GM21737 (cell line): Measurements from ENCODE around the gene PEAR1.

ENCODE experiments used
- ATAC-seq: cut with Tn5 transposase; IDR thresholded peaks from one replicate; pipeline ENCODE4 v1.9.1; 2021; ENCODE audit warnings: mild to moderate bottlenecking, moderate library complexity; ENCODE audit not compliant: unreplicated experiment

PEAR1 gene

DNA sequence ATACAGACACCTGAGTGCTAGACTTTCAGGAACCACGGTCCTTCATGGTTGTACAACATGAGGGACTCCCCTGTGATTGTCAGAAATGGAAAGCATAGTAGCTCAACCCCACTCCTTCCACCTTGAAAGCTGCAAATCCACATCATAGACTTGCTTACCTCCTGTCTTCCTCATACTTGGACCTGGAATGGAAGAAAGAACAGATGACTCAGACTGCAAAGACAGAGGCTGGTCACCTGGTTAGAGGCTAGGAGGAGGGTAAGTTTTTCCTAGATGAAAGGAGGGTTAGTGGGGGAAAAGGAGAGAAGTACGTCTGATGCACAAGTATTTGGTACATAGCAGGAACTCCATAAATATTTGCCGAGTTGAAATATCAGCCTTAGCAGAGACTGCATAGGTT is 64.1 kb downstream of the PEAR1 start:
- ATAC-seq: no peak

DNA sequence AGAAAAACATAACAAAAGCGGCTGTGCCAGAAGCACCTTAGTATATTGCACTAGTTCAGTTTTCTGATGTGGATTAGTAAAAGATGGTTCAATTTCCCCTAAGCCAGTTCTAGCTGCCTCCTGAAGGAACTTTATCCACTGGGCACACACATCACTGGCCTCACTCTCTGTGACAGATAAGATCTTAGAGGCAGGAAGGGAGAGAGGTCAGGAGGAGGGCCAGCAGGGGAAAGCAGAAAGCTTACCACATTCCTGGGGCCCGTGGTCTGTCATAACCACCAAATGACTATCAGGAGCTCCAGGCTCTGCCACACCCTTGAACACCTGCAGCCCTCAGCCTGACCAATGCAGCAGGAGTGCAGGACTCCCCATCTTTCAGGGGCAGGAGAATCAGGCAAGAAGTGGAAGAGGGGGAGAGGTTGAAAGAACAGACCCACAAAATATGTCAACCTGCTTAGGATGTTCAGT is 64.8 kb downstream of the PEAR1 start:
- no peak for ATAC-seq

DNA sequence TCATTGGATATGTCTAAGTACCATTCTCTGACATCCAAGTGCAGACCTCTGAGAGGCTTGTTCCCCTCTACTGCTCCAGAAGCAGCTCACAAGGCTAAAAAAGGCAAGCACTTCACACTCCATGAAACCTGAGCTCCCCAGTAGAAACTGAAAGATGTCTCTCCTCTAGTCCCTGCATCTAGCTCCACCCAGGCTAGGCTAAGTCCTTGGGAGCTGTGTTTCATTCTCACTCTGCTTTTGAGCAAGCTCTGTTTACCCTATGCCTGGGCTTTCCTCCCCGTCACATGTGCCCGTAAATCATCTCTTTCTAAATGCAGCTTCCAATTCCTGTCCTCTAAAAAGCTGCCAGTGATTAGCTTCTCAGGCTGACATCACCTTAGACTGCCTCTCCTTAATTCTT is 65.9 kb downstream of the PEAR1 start:
- no peak for ATAC-seq

DNA sequence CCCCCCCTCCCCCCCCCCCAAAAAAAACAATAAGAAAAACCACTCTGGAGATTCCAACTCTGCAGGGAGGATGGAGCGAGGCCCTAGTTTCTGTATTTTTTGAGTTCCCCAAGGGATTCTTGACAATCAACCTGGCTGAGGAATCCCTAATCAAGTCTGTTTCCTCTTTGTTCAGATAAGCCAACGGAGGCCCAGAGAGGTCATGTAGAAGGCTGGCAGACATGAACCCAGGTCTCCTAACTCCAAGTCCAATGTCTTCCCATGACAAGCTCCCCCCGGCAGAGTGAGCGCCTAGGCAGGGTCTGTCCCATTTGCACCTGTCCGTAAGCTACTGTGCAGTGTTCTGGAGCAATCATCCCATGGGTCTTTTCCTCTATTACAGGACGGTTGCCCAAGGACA is 66.4 kb downstream of the PEAR1 start:
- ATAC-seq: no peak

DNA sequence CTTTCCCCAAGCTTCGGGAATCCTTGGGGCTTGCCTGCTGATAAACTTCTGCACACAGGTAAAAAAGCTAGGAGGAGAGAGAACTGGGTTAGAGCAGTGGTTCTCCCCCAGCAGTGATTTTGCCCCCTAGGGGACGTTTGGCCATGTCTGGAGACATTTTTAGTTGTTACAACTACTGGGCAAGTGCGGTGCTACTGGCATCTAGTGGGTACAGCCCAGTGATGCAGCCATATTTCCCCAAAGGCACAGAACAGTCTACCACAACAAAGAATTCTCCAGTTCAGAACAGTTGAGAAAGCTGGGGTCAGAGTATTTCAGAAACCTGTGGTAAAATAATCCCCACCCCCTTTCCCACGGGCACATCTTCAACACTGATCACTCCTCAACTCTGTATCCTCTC is 68.2 kb downstream of the PEAR1 start:
- no peak for ATAC-seq

DNA sequence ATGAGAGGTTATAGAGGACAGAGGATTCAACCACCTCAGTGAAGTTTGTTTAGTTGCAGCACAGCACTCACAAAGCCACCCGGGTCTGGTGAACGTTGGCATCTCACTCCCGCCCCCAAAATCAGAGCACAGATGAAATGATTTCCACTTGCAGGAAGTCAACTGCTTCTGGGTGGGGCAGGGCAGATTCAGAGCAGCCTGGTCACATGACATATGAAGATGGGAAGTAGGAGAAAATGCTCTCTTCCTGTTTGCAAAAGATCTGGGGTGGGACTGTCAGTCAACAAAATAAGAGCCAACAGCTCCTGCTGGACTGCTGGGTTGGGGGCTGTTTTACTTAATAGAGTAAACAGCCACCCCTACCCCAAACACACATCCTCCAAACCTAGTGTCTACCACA is 70.1 kb downstream of the PEAR1 start:
- ATAC-seq: no peak

DNA sequence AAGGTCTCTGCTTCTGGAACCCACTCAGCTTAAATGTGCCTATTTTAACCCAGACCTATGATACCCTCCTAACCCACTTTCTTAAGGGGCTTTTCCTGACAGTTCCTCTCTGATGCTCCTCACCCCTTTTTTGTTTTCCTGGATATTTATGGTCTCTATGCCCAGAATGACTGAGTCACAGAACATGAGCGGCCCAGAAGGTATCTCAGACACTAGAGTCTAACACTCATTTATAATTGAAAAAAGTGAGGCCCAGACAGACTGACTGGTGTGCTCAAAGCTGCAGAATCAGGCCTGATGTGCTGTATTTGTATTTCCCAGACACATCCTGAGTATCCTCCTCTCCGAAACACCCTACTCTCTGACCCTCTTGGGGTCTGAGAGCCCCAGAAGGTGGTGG is 70.9 kb downstream of the PEAR1 start:
- ATAC-seq: no peak
